GM18870 (cell line): ENCODE results near the gene PLA2G2F.

ENCODE experiments used
- ATAC-seq: cut with Tn5 transposase; IDR thresholded peaks from one replicate; pipeline ENCODE4 v1.9.1; 2021; ENCODE audit warnings: moderate library complexity; ENCODE audit not compliant: unreplicated experiment

The PLA2G2F gene

GRCh38 chr1:20188455-20188817 is 49.3 kb downstream of the PLA2G2F start:
- ATAC-seq = no peak

DNA sequence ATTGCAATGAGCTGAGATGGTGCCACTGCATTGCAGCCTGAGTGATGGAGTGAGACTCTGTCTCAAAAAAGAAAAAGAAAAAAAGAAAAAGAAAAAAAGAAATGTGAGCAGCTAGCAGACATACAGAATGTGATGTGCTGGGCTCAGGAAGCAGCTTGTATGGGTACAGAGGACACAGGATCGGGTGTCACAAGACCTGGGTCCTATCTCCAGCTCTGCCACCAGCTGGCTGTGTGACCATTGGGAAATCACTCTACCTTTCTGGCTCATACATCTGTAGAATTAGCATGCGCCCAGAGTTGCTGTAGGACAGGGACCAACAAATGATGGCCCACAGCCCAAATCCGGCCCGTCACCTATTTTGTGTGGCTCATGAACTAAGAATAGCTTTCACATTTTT is 50.5 kb downstream of the PLA2G2F start:
- no peak for ATAC-seq

- ATAC-seq = no peak
These were observed 51.4 kb downstream of the PLA2G2F start for GRCh38 chr1:20190256-20191160.

- no peak for ATAC-seq
These were observed 52.2 kb downstream of the PLA2G2F start for GRCh38 chr1:20191266-20191825.

GRCh38 chr1:20192364-20192763 is 53.2 kb downstream of the PLA2G2F start:
- no peak for ATAC-seq

DNA sequence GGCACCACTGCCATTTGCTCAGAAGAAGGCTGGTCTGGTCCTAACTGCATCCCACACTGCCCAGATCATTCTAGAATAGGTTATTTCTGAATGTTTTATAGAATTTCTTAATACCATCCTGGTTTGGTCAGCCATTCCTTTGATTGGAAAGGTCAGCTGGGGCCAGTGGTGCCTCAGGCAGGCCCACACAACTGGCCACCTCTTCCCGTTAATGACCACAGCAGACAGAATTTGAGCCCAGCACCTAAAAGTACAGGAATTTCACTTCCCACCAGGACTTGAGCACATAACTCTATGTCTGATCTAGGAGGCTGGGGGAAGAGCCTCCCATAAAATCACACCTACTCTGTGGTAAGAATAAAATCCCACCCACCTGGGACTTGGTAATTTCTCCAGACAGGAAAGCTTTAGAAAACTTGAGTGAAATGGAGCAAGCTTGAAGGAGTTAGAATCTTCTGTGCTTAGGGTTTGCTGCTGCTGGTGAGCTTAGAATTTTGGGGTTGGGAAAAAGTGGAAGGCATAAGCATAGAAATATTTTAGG is 53.8 kb downstream of the PLA2G2F start:
- no peak for ATAC-seq

GRCh38 chr1:20194224-20194623 is 55.1 kb downstream of the PLA2G2F start:
- ATAC-seq = no peak

- ATAC-seq = no peak
These were observed 55.8 kb downstream of the PLA2G2F start for GRCh38 chr1:20194757-20195461.

DNA sequence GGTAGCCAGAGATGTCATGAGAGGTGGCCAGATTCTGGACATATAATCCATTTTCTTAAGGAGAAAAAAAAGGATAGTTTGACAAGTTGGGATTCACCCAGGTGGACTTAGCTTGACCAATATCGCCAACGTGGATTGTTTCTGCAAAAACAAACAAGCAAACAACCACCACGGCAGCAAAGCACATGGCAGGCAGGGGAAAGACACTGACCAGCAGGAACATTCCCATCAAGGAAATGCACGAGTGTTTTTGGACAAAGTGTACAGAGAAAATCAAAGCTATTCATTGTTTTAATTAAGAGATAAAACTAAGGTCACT is 56.3 kb downstream of the PLA2G2F start:
- ATAC-seq = no peak

DNA sequence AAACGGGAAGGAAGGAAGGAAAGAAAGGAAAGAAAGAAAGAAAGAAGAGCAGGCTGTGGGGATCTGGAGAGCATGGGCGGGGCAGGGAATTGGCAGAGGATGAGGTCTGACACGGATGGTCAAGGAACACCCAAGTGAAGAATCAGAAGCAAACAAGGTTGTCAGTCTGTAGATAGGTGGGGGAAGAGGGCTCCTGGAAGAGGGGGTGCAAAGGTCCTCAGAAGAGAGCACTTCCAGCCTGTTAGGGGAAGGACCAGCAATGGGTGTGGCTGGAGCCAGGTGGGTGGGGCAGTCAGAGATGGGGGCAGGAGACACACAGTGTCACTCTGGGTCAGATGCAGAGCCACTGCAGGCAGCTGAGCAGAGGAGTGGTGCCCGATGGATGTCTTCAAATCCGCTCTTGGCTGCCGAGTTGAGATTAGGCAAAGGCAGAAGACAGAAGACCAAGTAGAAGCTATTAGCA is 58.2 kb downstream of the PLA2G2F start:
- ATAC-seq = no peak

GRCh38 chr1:20198296-20198695 is 59.2 kb downstream of the PLA2G2F start:
- ATAC-seq = no peak

- no peak for ATAC-seq
These were observed 59.8 kb downstream of the PLA2G2F start for GRCh38 chr1:20198918-20199317.

GRCh38 chr1:20199403-20199802 is 60.3 kb downstream of the PLA2G2F start:
- no peak for ATAC-seq

- ATAC-seq = no peak
These were observed 60.7 kb downstream of the PLA2G2F start for GRCh38 chr1:20199840-20200239.
